Omental fat pad (tissue), 4 donors: ENCODE results near the gene COL4A2. TPM values are rescaled to one million over a fixed set of nuclear protein-coding genes. Genes with fewer than 3 reads are reported as not detected.

Experiments
- ATAC-seq: fragments of 150-250 bp; one replicate; pipeline ENCODE4 v1.9.1; 2016; ENCODE audit warnings: mild to moderate bottlenecking, moderate library complexity; ENCODE audit not compliant: low FRiP score
- DNase-seq: peaks from one replicate; pipeline ENCODE4 v3.0.0-alpha.2; 2019; ENCODE audit warnings: low spot score
- CTCF ChIP-seq, 3 donors: fragments of 450-650 bp; IDR thresholded peaks; one replicate each; pipeline ENCODE4 v1.5.1; 2016 to 2017; ENCODE audit warnings: antibody characterized with exemption in 3 of 3, mild to moderate bottlenecking in 3 of 3, moderate library complexity in 2 of 3
- total RNA-seq, 4 donors: library from RNA; depleted of rRNA; stranded (reverse); fragments of >200 nt; gene quantifications; one replicate each; pipeline ENCODE4 v1.1.0, GENCODE V29; 2016

Gene COL4A2
- total RNA-seq, 4 donors from 2014 or later: 380 to 788 (median 684) TPM

GRCh38 chr13:110301606-110302553 lies 5.2 kb upstream of the COL4A2 start:
- DNase-seq: no peak
- TF ChIP-seq CTCF (IDR thresholded peaks at IDR 0.05): no peak
- ATAC-seq: no peak

GRCh38 chr13:110302997-110303396 lies 4.1 kb upstream of the COL4A2 start:
- no peak for TF ChIP-seq CTCF (IDR thresholded peaks at IDR 0.05)
- no peak for DNase-seq
- ATAC-seq: no peak

GRCh38 chr13:110303644-110304043 lies 3.4 kb upstream of the COL4A2 start:
- no peak for ATAC-seq

GRCh38 chr13:110304256-110304655 lies 2.8 kb upstream of the COL4A2 start:
- no peak for TF ChIP-seq CTCF (IDR thresholded peaks at IDR 0.05)
- DNase-seq (no peak), ATAC-seq (no peak)

More at GRCh38 chr13:110303644-110304043, 3.4 kb upstream of the COL4A2 start:
- TF ChIP-seq CTCF (IDR thresholded peaks at IDR 0.05): no peak
- no peak for DNase-seq

GRCh38 chr13:110305001-110305400 lies 2.1 kb upstream of the COL4A2 start:
- no peak for DNase-seq
- ATAC-seq: no peak
- TF ChIP-seq CTCF (IDR thresholded peaks at IDR 0.05): no peak

GRCh38 chr13:110305544-110305943 lies 1.5 kb upstream of the COL4A2 start:
- ATAC-seq (no peak), DNase-seq (no peak)
- no peak for TF ChIP-seq CTCF (IDR thresholded peaks at IDR 0.05)

- no peak for TF ChIP-seq CTCF (IDR thresholded peaks at IDR 0.05)
- DNase-seq: no peak
- ATAC-seq: no peak
Measured at GRCh38 chr13:110305949-110306339, 1.1 kb upstream of the COL4A2 start.
